HG03103 (cell line): Measurements from ENCODE around the gene FGFR2.

Experiments used
- ATAC-seq: cut with Tn5 transposase; IDR thresholded peaks from one replicate; pipeline ENCODE4 v1.9.1; 2021; ENCODE audit warnings: low read depth; ENCODE audit not compliant: unreplicated experiment

The FGFR2 gene

GRCh38 chr10:121598263-121599249 lies at the start of gene FGFR2:
Gene FGFR2, minus strand, starts transcription at chr10:121598444. Its CDS starts 4,627 bp downstream, at chr10:121593817.
- ATAC-seq = peak; percentile 82

GRCh38 chr10:121647401-121647800 lies 49.2 kb upstream of the FGFR2 start:
- no peak for ATAC-seq

- no peak for ATAC-seq
Observed at GRCh38 chr10:121645696-121646095, 47.5 kb upstream of the FGFR2 start.

GRCh38 chr10:121644501-121644900 lies 46.3 kb upstream of the FGFR2 start:
- ATAC-seq = no peak

GRCh38 chr10:121640266-121640665 lies 42.0 kb upstream of the FGFR2 start:
- no peak for ATAC-seq

- no peak for ATAC-seq
Observed at GRCh38 chr10:121639416-121639815, 41.2 kb upstream of the FGFR2 start.

- ATAC-seq = no peak
Observed at GRCh38 chr10:121637437-121637836, 39.2 kb upstream of the FGFR2 start.

GRCh38 chr10:121633056-121633455 lies 34.8 kb upstream of the FGFR2 start:
- no peak for ATAC-seq

- no peak for ATAC-seq
Observed at GRCh38 chr10:121631365-121632029, 33.3 kb upstream of the FGFR2 start.

GRCh38 chr10:121628859-121629258 lies 30.6 kb upstream of the FGFR2 start:
- no peak for ATAC-seq

GRCh38 chr10:121627876-121628581 lies 29.8 kb upstream of the FGFR2 start:
- ATAC-seq = no peak

GRCh38 chr10:121624836-121625486 lies 26.7 kb upstream of the FGFR2 start:
- ATAC-seq = no peak

- ATAC-seq = no peak
Observed at GRCh38 chr10:121618906-121619305, 20.7 kb upstream of the FGFR2 start.

- ATAC-seq = no peak
Observed at GRCh38 chr10:121617176-121617575, 18.9 kb upstream of the FGFR2 start.

GRCh38 chr10:121616291-121616690 lies 18.0 kb upstream of the FGFR2 start:
- no peak for ATAC-seq

- ATAC-seq = no peak
Observed at GRCh38 chr10:121615836-121616235, 17.6 kb upstream of the FGFR2 start.

- ATAC-seq = no peak
Observed at GRCh38 chr10:121615435-121615793, 17.2 kb upstream of the FGFR2 start.

GRCh38 chr10:121614613-121615434 lies 16.6 kb upstream of the FGFR2 start:
- no peak for ATAC-seq

- ATAC-seq = no peak
Observed at GRCh38 chr10:121613456-121613855, 15.2 kb upstream of the FGFR2 start.
